HG02970 (cell line): ENCODE data around the gene C10orf71.

Source experiments
- ATAC-seq: cut with Tn5 transposase; IDR thresholded peaks from one replicate; pipeline ENCODE4 v1.9.1; 2021; ENCODE audit warnings: mild to moderate bottlenecking, moderate library complexity, moderate number of reproducible peaks; ENCODE audit not compliant: unreplicated experiment, low FRiP score

The C10orf71 gene

DNA sequence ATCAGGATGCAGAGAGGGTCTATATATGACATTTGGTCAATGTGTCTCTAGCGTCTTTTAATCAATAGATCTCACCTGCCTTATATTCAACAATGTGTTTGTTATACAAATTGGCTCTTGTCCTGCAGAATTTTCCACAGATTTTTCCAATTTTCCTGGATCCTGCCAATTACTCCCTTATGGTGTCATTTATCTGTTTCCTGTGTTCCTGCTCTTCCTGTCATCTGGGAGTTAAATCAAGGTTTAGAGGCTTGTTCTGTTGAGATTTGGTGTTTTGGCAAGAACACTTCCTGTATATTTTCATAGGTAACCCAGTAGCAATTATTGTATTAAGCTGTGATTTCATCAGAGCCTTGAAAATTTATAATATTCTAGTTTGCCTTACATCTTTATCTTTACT, 8.8 kb upstream of the C10orf71 start:
- no peak for ATAC-seq

DNA sequence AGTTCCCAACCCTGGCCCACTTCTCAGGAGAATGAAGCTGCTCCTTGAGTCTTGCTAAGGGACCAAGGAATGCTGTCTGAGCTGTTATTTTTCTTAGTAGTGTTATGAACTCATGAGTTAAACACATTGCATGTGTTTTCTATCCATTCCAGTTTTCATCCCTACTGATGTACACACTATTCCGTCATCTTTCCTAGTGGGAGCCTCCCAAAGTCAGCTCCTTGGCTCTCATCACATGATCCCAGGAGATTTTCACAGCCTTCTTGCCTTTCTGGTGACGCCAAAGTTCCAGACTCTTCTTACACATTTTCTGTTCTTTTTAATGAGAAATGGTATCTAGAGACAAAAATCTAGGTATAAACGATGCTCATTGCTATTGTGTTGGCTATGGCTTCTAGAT, 8.4 kb upstream of the C10orf71 start:
- ATAC-seq: no peak

DNA sequence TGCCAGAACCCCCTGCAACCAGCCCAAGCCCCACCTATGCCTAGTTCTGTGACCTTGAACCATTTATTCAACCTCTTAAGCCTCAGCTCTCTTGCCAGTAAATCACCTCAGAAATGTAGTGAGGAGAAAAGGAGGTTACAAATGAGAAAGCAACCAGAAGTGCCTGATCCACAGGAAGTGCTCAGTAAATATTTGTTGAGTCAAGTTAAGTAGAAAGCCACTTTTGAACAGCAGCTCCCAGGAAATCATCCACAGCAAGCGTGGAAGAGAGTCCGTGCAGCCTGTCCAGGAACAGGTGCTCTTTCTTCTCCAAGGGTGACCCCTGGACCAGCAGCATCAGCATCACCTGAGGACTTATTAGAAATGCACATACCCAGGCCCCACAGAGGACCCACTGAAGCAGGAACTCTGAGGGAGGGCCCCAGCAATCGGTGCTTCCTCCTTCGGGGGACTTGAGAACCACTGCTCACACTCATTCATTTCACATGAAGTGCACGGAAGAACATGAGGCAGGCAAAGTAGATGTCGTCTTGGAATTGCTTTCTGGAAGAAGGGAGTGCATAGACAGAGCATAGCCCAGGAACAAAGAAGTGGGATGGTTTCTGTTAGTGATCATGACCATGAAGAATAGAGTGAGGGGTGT, 6.3 kb upstream of the C10orf71 start:
- no peak for ATAC-seq

DNA sequence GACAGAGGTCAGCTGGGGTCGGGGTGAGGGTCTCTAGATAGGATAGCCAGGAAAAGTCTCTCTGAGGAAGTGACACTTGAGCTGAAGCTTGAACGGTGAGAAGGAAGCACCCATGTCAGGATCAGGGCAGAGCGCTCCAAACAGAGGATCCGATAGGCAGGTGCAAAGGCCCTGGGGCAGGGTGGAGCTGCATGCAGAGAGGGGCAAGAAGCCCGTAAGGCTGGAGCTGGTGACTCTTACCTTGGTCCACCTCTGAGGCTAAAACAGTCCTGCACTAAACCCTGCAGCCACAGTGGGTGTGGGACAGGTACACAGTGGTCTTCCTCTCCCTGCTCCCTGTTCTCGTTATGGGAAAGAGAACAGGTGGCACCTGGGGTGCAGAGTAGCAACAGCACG, 5.8 kb upstream of the C10orf71 start:
- no peak for ATAC-seq

DNA sequence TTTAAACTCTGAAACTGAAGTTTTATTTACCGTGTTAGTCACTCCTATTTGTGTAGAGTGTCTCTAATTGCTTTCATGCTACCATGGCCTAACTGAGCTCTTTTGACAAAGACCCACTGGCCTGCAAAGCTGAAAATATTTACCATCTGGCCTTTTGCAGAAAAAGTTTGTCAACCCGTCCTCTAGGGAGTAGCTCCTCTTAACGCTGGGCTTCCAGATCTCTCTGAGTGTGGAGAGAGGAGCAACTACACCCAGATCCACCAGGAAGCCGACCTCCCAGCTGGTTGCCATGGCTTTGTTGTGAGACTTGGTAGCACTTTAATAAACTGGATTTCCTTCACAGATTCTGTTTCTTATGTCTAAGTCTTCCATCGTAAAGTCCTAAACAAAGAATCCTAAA, 4.2 kb upstream of the C10orf71 start:
- ATAC-seq: no peak

DNA sequence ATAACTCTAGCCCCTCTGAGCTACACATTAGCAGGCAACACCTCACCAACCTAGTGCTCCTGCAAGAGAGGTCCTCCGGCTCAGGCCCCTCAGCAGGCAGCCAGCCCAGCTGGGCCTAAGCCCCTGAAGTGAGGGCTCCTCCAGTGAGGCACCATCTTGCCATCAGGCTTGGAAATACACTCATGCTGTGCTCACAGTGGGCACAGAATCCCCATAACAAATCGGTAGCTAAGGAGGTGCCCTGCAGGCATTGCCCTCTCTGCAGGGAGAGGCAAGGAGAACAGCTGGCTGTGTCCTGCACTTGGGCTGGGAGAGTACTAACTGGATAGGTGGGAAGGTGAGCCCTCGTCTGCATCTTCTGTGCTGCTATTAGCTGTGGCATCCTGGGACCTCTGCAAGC, 3.7 kb upstream of the C10orf71 start:
- ATAC-seq: no peak

DNA sequence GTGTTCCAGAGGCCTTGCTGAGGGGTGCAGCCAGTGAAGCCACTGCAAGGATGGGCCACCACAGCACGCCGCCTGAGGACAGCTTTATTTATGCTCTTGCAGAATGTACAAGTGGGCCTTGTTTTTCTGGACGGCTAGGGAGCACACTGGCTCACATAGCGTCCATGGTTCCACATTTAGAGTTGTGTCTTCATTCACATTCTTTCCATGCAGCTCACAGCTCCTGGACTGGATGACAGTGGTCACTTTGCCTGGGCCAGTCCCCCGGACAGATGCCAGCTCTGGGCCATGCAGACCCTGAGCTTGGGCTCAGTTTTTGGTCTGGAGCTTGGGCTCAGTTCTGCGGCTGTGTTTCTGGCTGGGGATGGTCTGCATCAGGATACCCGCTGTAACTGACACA, 2.6 kb upstream of the C10orf71 start:
- ATAC-seq: no peak

DNA sequence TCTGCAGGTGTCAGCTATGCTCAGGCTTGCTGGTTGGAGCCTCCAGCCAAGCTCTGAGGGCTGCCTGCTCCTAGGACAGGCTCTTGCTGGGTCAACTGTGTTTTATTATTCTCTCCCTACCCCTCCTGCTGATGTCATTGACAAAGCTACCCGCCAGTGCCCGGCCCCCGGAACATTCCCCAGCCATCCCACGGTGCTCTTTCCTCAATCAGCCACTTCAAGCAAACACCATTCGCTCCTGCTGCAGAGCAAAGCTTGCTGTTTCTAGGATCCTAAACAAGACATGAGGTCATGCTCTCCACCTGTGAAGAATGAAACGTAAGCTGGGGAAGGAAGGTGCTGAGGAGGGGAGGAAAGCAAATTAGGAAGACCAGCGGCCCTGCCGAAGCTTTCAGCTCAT, 2.1 kb upstream of the C10orf71 start:
- no peak for ATAC-seq

DNA sequence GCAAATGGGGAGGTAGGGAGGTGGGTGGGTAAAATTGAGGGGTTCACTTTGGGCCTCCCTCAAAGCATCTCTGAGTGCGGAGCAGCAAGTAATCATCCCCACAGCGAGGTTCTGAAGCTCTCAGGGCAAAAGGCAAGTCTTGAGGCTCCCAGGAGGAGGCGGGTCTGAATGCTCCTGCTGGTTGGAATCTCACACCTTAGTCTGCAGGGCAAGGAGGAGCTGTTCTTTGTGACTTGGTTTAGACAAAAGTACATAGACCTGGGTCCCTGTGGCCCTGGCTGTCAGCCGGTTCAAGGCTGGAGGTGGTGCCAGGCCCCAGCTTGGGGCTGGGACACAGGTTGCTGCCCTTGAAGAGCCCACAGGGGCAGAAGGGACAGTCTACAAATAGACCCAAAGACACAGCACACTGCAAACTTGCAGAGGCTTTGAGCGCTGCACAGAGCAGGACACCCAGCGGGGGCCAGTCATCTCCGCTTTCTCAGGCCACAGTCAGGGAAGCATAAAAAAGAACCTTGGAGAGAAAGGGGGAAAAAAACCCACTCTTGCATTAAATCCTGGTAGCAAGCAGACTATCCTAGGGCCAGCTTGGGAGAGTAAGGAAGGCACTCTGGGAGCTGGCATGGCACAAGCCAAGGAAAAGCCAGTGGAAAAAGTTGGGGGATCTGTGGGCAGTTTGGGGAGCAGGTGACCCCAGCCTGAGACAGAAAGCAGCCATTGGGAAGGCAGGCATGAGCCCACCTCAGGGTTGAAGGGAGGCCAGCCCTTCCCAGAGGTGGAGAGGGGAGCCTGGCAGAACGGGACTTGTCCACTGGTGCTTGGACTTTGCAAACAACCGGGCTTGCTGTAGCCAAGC, 926 bp upstream of the C10orf71 start:
- ATAC-seq: no peak

DNA sequence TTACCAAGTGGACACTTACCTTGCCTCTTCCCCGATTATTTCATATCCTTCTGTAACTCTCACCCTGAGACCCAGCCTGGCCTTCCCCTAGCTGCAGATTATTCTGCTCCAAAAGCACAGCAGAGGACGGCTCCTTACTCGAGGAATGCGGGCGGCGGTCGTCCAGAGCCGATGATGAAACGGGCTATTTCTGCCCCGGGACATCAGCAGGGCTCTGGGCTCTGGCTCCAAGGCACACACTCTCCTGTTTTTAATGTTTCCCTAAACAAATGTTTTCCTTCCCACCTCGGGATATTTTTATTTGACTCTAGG, 343 bp upstream of the C10orf71 start:
- ATAC-seq: no peak

DNA sequence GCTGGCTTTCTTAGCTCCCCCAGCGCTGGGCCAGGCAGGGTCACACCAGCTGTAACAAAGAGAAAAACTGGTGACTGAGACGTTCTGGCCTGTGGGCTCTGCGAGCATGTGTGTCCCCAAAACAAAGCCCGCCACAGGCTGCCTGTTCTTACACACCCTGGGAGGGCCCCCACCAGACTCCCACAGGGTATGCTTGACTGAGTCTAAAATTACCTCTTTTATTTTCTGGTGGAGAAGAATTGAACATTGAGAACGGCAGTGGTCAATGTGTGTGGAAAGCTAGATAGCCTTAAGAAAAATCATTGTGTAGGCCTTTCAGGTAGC, 808 bp downstream of the C10orf71 start:
- no peak for ATAC-seq

DNA sequence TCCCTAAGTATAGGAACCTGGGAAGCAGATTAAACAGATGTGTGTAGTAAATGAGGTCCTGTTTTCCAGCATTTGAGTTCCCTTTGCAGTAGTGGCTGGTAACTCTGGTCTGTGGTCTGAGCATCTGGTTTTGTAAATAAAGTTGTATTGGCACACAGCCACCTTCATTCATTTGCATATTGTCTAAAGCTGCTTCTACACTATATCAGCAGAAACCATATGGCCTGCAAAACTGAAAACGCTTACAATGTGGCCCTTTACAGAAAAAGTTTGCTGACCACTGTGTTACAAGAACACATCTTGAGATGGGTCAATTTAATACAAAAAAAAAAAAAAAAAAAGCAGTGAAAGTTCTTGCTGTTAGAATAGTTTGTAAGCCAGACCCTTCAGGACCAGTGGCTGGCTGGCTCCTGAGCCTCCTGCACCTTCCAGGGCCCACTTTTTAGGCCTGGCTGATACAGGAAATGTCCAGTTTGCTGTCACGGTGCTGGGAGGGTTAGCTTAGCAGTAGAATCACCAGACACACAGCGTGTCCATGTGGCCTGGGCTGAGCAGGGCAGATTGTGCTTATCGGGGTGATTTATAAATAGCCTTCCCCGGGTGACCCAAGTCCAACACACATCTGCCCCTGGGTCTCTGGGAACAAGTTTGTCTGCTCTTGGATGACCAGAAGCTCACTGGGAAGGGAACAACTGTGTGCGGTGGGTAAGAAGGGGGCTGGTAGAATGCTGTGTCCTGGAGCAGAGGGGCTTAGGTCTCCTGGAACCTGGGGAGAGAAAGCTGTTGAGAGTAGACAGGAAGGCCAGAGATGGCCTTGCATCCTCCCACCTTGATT, 1.4 kb downstream of the C10orf71 start:
- no peak for ATAC-seq

DNA sequence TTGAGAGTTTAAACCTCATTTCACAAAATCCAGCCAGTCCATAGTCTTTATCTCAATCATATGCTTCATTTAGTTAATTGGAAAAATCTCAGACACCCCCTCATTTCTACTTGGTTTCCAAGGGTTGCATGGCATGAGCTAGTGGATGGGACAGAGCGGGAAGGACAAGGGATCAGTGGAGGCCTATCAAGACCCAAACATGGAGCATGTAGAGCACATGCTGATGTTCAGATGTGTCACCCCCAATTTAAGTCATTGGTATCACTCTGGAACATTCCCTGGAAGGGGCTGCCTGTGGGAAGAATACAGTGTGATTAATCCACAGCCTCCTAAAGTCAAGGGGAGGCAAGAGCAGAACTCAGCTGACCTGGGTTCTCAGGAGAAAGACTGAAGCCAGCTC, 2.3 kb downstream of the C10orf71 start:
- ATAC-seq: no peak

DNA sequence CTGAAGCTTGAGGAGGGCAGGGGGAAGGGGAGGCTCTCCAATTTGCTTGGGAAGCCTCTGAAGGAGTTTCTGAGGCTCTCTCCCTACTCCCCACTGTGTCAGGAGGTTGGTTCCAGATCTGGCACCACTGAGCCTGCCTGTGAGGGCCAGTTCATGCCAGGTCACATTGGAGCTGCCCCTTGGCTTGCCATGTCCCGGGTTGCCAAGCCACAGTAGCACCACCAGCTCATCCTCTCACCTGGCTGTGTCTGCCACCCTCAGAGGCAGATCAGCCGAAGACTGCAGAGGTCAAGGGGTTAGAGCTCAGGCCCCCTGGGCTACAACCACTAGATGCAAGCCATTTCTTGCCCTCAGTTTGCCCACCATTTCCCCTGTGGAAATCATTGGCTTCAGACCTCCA, 3.1 kb downstream of the C10orf71 start:
- ATAC-seq: no peak

DNA sequence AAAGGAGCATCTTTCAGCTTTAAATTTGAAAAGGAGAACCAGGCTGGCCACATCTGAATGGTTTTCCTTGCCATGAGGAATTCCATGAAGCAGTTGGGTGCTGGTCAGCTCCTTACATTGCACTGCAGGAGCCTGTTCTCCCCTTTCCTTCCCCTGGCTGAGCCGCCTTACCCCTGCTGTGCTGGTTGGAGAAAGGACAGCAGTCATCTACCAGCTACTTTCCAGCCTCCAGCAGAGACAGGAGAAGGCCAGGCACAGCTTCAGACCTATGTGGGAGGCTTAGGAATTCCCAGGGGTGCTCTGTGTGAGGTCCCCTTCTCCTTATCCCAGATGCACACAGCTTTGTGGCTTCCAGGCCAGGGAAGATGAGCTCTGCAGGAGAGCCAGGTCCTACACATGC, 4.7 kb downstream of the C10orf71 start:
- no peak for ATAC-seq

DNA sequence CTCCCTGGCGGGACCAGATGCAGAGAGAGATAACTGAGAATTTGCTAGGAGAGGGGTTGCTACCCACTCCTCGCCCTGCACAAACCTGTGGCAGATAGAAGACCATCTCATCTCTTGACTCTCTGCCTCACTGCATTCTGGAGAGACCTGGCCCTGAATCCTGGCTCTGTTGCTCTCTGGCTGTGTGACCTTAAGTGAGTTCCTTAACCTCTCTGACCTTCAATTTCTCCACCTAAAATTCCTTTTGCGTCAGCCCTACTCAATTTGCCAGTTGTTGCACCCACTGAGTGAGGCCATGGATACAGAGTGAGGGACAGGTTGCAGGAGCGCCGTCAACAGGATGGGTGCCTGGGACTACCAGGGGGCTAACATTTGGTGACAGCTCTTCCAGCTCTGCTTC, 5.2 kb downstream of the C10orf71 start:
- no peak for ATAC-seq

DNA sequence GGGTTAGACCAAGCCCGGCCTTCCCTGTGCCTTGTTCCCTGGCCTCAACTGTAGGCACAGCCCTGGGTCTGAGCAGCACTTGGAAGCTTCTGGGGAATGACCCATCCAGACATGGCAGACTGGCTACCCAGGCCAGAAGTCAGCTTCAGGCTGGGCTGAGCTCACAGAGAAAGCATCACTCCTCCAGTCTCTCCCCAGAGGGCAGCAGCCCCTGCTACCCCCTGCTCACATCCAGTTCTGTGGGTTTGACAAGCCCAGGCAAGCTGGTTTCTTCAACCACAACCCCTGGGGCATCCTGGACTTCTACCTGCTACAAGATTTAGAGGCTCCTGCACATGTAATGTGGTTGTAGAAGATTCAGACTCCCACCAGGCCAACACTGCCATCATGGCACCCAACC, 9.0 kb downstream of the C10orf71 start:
- ATAC-seq: no peak

DNA sequence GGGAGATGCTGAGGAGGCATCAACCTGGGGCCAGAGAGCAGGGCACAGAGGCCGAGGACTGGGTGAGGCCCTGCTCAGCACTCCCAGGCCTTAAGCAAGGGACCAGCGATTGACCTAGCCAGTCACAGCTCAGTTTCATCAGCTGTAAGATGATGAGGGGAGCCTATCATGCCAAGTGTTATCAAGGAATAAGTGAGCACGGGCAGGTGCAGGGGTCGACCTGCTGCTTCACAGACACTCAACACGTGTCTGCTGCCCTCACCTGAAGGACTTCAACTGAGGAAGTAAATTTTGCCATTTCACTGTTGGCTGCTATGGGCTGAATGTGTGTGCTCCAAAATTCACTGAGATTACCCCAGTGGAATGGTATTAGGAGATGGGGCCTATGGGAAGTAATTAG, 9.9 kb downstream of the C10orf71 start:
- ATAC-seq: no peak

DNA sequence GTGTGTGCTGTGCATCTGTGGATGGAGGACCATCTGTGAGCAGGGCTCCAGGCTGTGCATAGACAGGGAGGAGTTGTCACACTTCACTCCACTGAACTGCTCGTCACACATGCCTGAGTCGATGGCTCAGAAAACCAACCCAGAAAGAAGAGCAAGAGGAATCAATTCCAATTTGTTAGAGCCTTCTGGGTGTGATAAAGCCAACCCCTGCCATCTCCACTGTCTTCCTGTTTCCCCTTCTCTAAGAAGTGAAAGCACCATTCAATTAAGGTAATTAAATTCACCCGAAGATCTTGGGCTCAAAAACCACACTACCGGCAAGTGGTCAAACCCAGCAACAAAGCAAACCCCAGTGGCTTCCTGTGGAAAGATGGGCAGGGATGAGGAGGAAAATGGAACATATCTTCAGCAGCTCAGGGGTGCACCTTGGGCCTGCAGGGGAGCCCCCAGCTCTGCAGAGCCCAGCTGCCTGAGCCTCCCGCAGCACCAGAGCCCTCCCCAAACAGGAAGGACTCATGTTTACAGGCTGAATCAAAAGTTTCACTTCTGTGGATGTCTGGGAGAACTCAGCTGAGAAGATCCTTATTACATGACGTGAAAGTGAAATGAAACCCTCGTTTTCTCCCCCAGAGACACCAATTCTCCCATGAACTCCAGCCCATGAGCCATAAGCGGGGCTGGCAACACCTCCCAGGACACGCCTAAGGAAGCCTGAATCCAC, 10.9 kb downstream of the C10orf71 start:
- ATAC-seq: no peak

DNA sequence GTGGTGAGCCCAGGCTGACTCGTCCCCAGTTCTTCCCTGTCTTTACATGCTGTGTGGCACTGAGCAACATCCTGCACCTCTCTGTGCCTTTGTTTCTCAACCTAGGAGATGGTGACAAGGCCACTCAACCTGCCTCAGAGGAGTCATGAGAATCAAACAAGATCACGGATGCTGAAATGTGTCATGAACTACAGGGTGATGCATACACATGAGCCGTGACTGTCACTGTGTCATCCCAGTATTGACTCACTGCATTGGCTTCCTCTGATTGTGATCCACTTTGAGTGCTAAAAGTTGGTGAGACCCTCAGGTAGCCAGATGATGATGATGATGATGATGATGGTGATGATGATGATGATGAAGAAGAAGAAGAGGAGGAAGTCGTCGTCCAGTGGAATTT, 11.5 kb downstream of the C10orf71 start:
- ATAC-seq: no peak

DNA sequence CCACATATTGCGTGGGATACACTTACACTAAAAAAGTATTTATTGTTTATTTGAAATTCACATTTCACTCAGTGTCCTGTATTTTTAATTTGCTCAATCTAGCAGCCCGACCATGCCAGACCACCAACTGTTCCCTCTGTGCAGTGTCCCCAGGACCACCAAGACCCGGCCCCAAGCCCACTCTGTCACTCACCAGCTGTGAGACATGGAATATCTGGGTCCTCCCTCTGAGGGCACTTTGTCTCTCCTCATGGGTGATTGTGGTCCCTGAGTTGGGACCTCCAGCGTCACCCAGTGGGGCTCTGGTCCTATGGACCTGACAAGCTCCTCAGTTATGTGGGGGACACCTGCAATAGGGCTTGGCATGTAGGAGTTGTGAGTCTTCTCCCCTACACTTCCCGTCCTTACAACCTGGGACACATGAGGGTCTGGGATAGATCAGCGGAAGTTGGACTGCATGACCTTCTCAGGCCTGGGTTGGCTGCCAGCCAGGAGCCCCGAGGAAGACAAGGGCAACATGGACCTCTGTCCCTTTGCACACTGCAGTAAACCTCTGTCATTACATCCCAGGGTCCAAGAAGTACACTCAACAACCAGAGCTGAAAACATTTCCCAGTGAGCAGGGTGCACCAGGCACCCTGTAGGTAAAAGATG, 12.1 kb downstream of the C10orf71 start:
- no peak for ATAC-seq
